HG02642 (cell line): ENCODE measurements around the gene SRGAP3.

Source experiments
- ATAC-seq: cut with Tn5 transposase; IDR thresholded peaks from one replicate; pipeline ENCODE4 v1.9.1; 2021; ENCODE audit warnings: mild to moderate bottlenecking; ENCODE audit not compliant: unreplicated experiment, poor library complexity

SRGAP3 gene

DNA sequence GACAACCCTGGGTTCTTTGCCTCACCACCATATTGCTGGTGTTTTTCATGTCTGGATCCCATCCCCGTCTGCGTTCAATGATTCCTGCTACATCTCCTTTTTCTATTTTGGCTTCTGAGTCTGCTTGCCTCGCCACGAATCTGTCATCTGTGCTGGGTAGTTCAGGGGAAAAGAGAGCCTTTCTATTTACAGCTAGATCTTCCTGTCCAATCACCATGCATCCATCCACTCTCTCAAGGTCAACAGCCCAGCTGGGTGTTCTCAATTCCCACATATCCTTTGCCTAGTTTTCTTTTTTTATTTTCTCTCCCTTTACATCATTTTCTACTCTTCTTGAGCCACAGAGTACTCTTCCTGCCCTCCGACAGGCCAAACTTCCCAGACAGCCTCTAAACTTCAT is 181.4 kb downstream of the SRGAP3 start:
- ATAC-seq = no peak

DNA sequence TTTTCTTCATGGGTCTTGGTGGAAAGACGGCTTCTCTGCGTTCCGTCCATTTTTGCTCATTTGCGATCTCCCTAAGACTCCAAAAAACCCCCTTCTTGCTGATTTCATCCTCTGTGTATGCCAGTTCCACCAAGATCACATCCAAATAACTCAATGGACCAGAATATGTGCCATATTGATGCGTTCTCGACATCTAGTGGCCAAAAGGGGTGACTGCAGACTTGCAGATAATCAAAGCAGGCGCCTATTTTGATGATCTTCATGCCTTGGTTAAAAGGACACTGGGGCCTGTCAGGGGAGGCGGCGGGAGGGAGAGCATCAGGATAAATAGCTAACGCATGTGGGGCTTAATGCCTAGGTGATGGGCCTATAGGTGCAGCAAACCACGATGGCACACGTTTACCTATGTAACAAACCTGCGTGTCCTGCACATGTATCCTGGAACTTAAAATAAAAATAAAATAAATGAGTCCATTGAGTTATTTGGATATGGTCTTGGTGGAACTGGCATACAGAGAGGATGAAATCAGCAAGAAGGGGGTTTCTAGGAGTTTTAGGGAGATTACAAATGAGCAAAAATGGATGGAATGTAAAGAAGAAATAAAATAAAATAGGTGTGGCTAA is 182.0 kb downstream of the SRGAP3 start:
- ATAC-seq = peak; percentile 54

- no peak for ATAC-seq
Measured at GRCh38 chr3:9066775-9067174, 182.7 kb downstream of the SRGAP3 start.

DNA sequence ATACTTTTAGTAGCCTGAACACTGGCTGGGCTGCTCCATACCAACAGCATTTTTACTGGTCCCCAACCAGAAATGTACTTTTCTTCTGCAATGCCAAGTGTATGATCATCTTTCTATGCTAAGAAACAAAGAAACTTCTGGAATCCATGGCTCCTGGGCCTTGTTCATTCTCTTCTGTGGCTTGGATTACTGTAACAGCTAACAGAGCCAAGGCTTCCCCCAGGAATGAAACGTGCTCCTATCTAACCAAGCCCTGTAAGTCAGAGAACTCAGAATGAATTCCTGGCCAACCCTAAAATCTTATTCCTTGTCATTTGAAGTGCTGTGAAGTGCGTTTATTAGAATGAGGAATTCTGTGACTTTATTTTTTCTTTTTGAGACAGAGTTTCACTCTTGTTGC is 183.3 kb downstream of the SRGAP3 start:
- ATAC-seq = no peak

- no peak for ATAC-seq
Measured at GRCh38 chr3:9064850-9065249, 184.6 kb downstream of the SRGAP3 start.

DNA sequence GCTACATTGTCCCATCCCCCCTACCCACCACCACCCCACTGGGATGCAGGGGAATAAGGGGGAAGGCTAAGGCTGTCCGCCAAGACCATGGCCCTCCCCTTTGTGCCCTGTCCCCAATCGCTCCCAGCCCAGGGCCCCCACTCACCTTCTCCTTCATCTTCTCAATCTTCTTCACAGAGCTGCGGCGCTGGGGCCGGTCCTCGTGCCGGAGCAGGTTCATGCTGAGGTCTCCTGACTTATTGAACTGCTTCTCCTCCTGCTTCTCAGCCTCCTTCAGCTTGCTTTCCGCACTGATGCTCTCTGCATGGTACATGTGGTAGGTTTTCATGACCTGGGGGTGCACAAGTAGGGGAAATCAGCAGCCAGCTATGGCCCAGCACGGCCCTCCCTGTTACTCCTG is 185.2 kb downstream of the SRGAP3 start:
- ATAC-seq = no peak

GRCh38 chr3:9062570-9062969 is 186.9 kb downstream of the SRGAP3 start:
- no peak for ATAC-seq

GRCh38 chr3:9061634-9062033 is 187.8 kb downstream of the SRGAP3 start:
- ATAC-seq = no peak

GRCh38 chr3:9059489-9060400 is 189.7 kb downstream of the SRGAP3 start:
- no peak for ATAC-seq

- no peak for ATAC-seq
Measured at GRCh38 chr3:9056581-9056980, 192.9 kb downstream of the SRGAP3 start.

DNA sequence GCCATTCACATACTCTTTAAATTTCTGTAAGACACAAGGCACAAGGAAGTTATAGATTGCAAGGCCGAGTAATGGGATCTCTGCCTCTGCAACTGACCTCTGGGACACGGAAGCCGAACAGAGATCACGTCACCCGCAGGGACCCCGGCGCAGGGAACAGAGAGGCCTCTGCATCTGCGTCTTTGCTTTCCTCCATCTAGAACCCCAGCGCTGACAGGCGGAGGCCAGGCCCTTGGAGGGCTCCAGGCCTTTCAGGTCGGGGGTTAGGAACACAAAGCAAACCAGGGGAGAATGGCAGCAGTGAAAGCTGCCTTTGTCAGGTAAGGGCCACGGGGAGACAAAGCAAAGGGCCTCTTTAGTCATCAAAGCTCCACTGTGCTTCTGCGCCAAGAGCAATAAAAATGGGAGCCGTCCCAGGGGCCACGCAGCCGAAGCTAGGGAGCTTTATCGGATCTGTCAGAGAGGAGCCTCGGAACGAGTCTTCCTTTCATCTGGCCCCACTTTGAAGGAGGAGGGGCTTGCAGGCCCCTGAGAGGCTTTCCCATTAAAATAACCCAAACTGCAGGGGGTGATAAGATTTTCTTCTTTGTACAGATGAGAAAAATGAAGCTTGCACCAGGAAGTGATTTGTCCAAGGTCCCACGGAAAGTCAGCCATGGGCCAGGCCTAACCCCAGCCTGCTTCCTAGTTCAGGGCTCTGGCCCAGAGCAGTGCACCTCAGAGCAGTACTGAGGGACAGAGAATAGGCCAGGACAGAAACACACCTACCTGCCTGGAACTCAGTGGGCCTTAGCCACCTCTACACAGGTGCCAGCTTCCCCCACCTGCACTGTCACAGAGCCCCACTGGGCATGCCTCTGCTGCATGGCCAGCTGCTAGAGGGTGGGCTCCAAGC is 201.7 kb downstream of the SRGAP3 start:
- no peak for ATAC-seq

DNA sequence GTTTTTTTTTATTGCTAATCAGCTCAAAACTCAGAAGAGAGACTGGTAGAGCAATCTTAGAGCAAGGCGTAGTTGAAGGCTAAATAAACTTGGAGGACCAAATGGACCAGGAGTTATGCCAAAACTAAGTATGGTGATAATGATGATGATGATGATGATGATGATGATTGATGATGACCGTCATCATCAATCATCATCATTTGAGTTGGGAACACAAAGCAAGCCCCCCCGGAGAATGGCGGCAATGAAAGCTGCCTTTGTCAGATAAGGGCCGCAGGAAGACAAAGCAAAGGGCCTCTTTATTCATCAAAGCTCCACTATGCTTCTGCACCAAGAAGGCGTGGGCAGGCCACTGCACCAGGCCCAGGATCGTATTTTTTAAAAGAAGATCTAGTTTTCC is 204.1 kb downstream of the SRGAP3 start:
- no peak for ATAC-seq

- no peak for ATAC-seq
Measured at GRCh38 chr3:9043063-9043462, 206.4 kb downstream of the SRGAP3 start.

- no peak for ATAC-seq
Measured at GRCh38 chr3:9041626-9042025, 207.8 kb downstream of the SRGAP3 start.

DNA sequence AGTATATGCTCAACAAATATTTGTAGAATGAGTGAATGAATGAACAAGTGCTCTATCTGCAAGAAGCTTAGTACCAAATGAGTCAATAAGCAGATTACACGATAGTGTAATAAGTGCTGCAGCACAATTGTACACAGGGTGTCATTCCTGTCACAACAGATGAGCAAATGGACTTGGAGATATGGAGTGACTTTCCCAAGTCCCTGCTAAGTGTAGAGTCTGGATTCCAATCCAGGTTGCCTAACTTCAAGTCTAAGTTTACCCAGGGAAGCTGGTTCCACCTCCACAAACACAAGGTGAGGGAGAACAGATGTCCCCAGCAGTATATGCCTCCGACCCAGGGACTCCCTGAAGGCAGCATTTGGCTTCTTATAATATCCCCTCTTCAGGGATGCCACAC is 208.4 kb downstream of the SRGAP3 start:
- ATAC-seq = no peak

- no peak for ATAC-seq
Measured at GRCh38 chr3:9037144-9037711, 212.2 kb downstream of the SRGAP3 start.

- ATAC-seq = no peak
Measured at GRCh38 chr3:9036404-9037131, 212.9 kb downstream of the SRGAP3 start.

GRCh38 chr3:9035961-9036360 is 213.5 kb downstream of the SRGAP3 start:
- ATAC-seq = no peak

DNA sequence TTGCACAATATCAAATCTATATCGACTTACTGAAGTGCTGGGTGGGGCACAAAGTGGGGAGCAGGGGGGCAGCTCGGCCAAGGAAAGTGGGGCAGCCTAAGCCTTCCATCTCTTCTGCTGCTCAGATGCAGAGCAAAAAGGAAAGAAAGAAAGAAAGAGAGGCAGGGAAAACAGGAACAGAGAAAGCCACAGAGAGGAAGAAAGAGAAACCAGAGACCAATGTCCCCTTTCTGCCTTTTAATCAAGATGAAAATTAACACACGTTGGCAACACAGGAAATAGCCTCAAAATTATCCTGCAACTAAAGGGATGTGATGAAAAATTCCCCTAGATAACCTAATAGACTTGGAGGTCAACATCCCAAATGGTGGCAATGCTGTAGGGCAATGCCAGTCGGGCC is 214.0 kb downstream of the SRGAP3 start:
- ATAC-seq = no peak

DNA sequence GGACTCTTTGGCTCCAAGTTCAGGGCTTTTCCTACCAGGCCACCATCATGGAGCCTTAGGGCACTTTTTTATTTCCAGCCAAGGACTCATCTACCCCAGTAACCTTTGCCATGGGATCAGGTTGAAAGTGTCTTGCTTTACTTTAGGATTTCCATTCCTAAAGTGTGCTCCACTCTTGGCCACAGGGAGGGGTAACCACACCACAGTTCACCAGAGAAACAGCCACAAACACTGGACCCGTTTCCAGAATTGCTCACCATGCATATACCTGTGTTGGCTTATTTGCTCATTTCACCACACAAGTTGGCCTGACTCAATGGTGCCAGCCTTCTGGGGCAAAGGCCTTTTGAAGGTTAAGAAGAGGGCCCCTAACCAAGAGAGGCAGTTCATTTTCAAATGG is 215.6 kb downstream of the SRGAP3 start:
- ATAC-seq = no peak
